K562 (cell line): ENCODE data around the gene GAB2.

Experiments
- BRD4 ChIP-seq: fragments of 200-600 bp; sonication (generic); IDR thresholded peaks from 2 replicates; pipeline ENCODE4 v1.6.1; 2017; ENCODE audit warnings: inconsistent platforms
- CBX5 ChIP-seq: IDR thresholded peaks from 2 replicates; pipeline ENCODE4 v1.6.1; 2014; ENCODE audit warnings: low read depth, borderline replicate concordance
- CTCF ChIP-seq, 3 experiments: IDR thresholded peaks in 2 of 3; conservative IDR thresholded peaks in 1 of 3; 2 replicates each; pipeline ENCODE4 v1.5.1; 2011 to 2012; ENCODE audit warnings: low read length in 3 of 3, mild to moderate bottlenecking in 3 of 3, control low read depth in 2 of 3, improper control_type of control experiment in 1 of 3, inconsistent platforms in 1 of 3, low read depth in 1 of 3, mixed read lengths in 1 of 3, moderate library complexity in 1 of 3; ENCODE audit not compliant: insufficient read depth in 2 of 3
- FOS ChIP-seq: IDR thresholded peaks from 3 replicates; pipeline ENCODE4 v1.6.1; 2011; ENCODE audit not compliant: insufficient read length; ENCODE audit errors: extremely low read depth
- GABPB1 ChIP-seq: sonication (generic); formaldehyde crosslinking; IDR thresholded peaks from 2 replicates; pipeline ENCODE4 v1.8.0; 2022; ENCODE audit warnings: mild to moderate bottlenecking, missing genetic modification reagents
- JUNB ChIP-seq: fragments of 450-650 bp; formaldehyde crosslinking; conservative IDR thresholded peaks from 2 replicates; pipeline ENCODE4 v1.4.0; 2020; ENCODE audit warnings: mild to moderate bottlenecking
- KDM1A ChIP-seq, 2 experiments: fragments of 450-650 bp; IDR thresholded peaks; 2 replicates each; pipeline ENCODE4 v1.6.1; 2016; ENCODE audit warnings: mild to moderate bottlenecking in 2 of 2
- MYC ChIP-seq, 2 experiments: fragments of 250-450 bp in 1 of 2; sonication (Bioruptor Pico) in 1 of 2; IDR thresholded peaks; 2 replicates each; pipeline versions ENCODE4 v1.5.1 to v1.6.1; 2012 to 2021; ENCODE audit warnings: low read depth in 2 of 2, borderline replicate concordance in 1 of 2, improper control_type of control experiment in 1 of 2, low read length in 1 of 2, mild to moderate bottlenecking in 1 of 2, moderate library complexity in 1 of 2
- NFIC ChIP-seq: fragments of 450-650 bp; IDR thresholded peaks from 2 replicates; pipeline ENCODE4 v1.6.1; 2017; ENCODE audit warnings: mild to moderate bottlenecking, inconsistent platforms
- WHSC1 ChIP-seq: IDR thresholded peaks from one replicate; pipeline ENCODE4 v1.6.1; 2012; ENCODE audit warnings: low read length, control low read depth, inconsistent platforms
- ZNF780A ChIP-seq: fragments of 250-450 bp; sonication (Bioruptor Pico); IDR thresholded peaks from 2 replicates; pipeline ENCODE4 v1.5.0; 2021; ENCODE audit warnings: mild to moderate bottlenecking
- TF ChIP-seq, protein P1 (sequence below): fragments of 450-650 bp; conservative IDR thresholded peaks from 2 replicates; pipeline ENCODE4 v1.6.1; 2016; ENCODE audit warnings: missing genetic modification characterization, low read depth, mild to moderate bottlenecking, control low read depth, missing compliant biosample characterization

- no peak for TF ChIP-seq NFIC
- TF ChIP-seq FOS, result no peak
- no peak for TF ChIP-seq CTCF (IDR thresholded peaks at IDR 0.05 in 2 of 3, conservative IDR thresholded peaks at IDR 0.05 in 1 of 3; ENCODE audit: insufficient read depth in 2 of 3, low read depth in 1 of 3, low read length in 3 of 3)
- TF ChIP-seq, protein P1, sequence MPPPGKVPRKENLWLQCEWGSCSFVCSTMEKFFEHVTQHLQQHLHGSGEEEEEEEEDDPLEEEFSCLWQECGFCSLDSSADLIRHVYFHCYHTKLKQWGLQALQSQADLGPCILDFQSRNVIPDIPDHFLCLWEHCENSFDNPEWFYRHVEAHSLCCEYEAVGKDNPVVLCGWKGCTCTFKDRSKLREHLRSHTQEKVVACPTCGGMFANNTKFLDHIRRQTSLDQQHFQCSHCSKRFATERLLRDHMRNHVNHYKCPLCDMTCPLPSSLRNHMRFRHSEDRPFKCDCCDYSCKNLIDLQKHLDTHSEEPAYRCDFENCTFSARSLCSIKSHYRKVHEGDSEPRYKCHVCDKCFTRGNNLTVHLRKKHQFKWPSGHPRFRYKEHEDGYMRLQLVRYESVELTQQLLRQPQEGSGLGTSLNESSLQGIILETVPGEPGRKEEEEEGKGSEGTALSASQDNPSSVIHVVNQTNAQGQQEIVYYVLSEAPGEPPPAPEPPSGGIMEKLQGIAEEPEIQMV (tag), result no peak
- TF ChIP-seq BRD4, result no peak
- no peak for TF ChIP-seq KDM1A (IDR thresholded peaks at IDR 0.05)
- TF ChIP-seq GABPB1 (CRISPR knock-in tag), result no peak
- TF ChIP-seq ZNF780A (CRISPR knock-in tag), result no peak
- TF ChIP-seq WHSC1, result no peak
- TF ChIP-seq MYC (IDR thresholded peaks at IDR 0.05; ENCODE audit: low read depth, low read length), result no peak
- no peak for TF ChIP-seq MYC (CRISPR knock-in tag; IDR thresholded peaks at IDR 0.05; ENCODE audit: borderline replicate concordance, low read depth)
- no peak for TF ChIP-seq JUNB
- no peak for TF ChIP-seq CBX5
Observed at GRCh38 chr11:78346799-78347198, 70.8 kb downstream of the GAB2 start.
